WTC11 (cell line): ENCODE results near the gene FAM114A2. TPM values are rescaled to one million over a fixed set of nuclear protein-coding genes. Genes with fewer than 3 reads are reported as not detected.

Experiments used
- ATAC-seq: fragments of 200-7000 bp; cut with Tn5 transposase; 2 replicates; pipeline ENCODE4 v1.10.0; 2021; ENCODE audit warnings: mild to moderate bottlenecking, moderate library complexity
- CTCF ChIA-PET: fragments of 300-600 bp; sonication (Branson Sonifier 250); formaldehyde crosslinking; loops from one replicate; lab custom pipeline; 2021; ENCODE audit warnings: antibody characterized with exemption; lab: Charles Lee
- POLR2A ChIA-PET: fragments of 350-600 bp; sonication (Branson Sonifier 250); formaldehyde crosslinking; loops from one replicate; lab custom pipeline; 2021; ENCODE audit warnings: antibody characterized with exemption; lab: Charles Lee
- DNase-seq: peaks from one replicate; pipeline ENCODE4 v3.0.0; 2021; ENCODE audit warnings: low spot score
- H3K27ac Mint-ChIP-seq: 2 replicates; pipeline ENCODE4 v1.8.0; 2021; ENCODE audit warnings: mixed read lengths
- H3K27me3 Mint-ChIP-seq: 2 replicates; pipeline ENCODE4 v1.8.0; 2021; ENCODE audit warnings: low read depth, mild to moderate bottlenecking, moderate library complexity, mixed read lengths
- H3K36me3 Mint-ChIP-seq: 2 replicates; pipeline ENCODE4 v1.8.0; 2021; ENCODE audit warnings: mixed read lengths
- H3K4me1 Mint-ChIP-seq: 2 replicates; pipeline ENCODE4 v1.8.0; 2022; ENCODE audit warnings: mixed read lengths
- H3K4me3 Mint-ChIP-seq: 2 replicates; pipeline ENCODE4 v1.8.0; 2021; ENCODE audit warnings: mild to moderate bottlenecking, moderate library complexity, mixed read lengths
- H3K9me3 Mint-ChIP-seq: 2 replicates; pipeline ENCODE4 v1.8.0; 2021; ENCODE audit warnings: mixed read lengths
- EMX1 ChIP-seq: fragments of 250-450 bp; sonication (Bioruptor Pico); IDR thresholded peaks from 2 replicates; pipeline ENCODE4 v1.8.0; 2021; ENCODE audit warnings: mild to moderate bottlenecking
- NFATC4 ChIP-seq: fragments of 250-450 bp; sonication (Bioruptor Pico); IDR thresholded peaks from 2 replicates; pipeline ENCODE4 v1.9.0; 2021; ENCODE audit warnings: mild to moderate bottlenecking
- NR1H2 ChIP-seq: sonication (generic); formaldehyde crosslinking; IDR thresholded peaks from 2 replicates; pipeline ENCODE4 v1.9.0; 2021; ENCODE audit warnings: mild to moderate bottlenecking, moderate library complexity, missing genetic modification reagents
- OVOL2 ChIP-seq: fragments of 250-450 bp; sonication (Bioruptor Pico); IDR thresholded peaks from 2 replicates; pipeline ENCODE4 v1.9.0; 2021; ENCODE audit warnings: mild to moderate bottlenecking, borderline replicate concordance
- PRRX2 ChIP-seq: fragments of 250-450 bp; sonication (Bioruptor Pico); IDR thresholded peaks from 2 replicates; pipeline ENCODE4 v1.8.0; 2021; ENCODE audit warnings: mild to moderate bottlenecking
- SOX15 ChIP-seq: fragments of 250-450 bp; sonication (Bioruptor Pico); IDR thresholded peaks from 2 replicates; pipeline ENCODE4 v1.9.0; 2021; ENCODE audit warnings: mild to moderate bottlenecking
- SP1 ChIP-seq: sonication (generic); formaldehyde crosslinking; conservative IDR thresholded peaks from 2 replicates; pipeline ENCODE4 v1.8.1; 2022; ENCODE audit warnings: missing genetic modification reagents
- TEAD1 ChIP-seq: sonication (generic); formaldehyde crosslinking; IDR thresholded peaks from 2 replicates; pipeline ENCODE4 v1.8.0; 2022; ENCODE audit warnings: mild to moderate bottlenecking, missing genetic modification reagents
- ZBTB21 ChIP-seq: sonication (generic); formaldehyde crosslinking; IDR thresholded peaks from 2 replicates; pipeline ENCODE4 v1.8.1; 2023; ENCODE audit warnings: mild to moderate bottlenecking, missing genetic modification reagents, borderline replicate concordance
- ZNF396 ChIP-seq: fragments of 250-450 bp; sonication (Bioruptor Pico); IDR thresholded peaks from 2 replicates; pipeline ENCODE4 v1.8.0; 2021; ENCODE audit warnings: mild to moderate bottlenecking, moderate library complexity, borderline replicate concordance
- total RNA-seq: library from RNA; stranded (reverse); gene quantifications from 3 replicates; pipeline ENCODE4 v1.2.3, GENCODE V29; 2021
- TF ChIP-seq, protein P1 (sequence below): fragments of 200-600 bp; IDR thresholded peaks from 2 replicates; pipeline ENCODE4 v1.8.0; 2022; ENCODE audit warnings: antibody characterized with exemption
- TF ChIP-seq, protein P2 (sequence below): sonication (generic); formaldehyde crosslinking; IDR thresholded peaks from 2 replicates; pipeline ENCODE4 v1.8.1; 2022; ENCODE audit warnings: missing genetic modification reagents, borderline replicate concordance
- TF ChIP-seq, protein P3 (sequence below): fragments of 250-450 bp; sonication (Bioruptor Pico); IDR thresholded peaks from 2 replicates; pipeline ENCODE4 v2.1.2; 2022; ENCODE audit warnings: mild to moderate bottlenecking, moderate library complexity
- TF ChIP-seq, protein P4 (sequence below): fragments of 250-450 bp; sonication (Bioruptor Pico); IDR thresholded peaks from 2 replicates; pipeline ENCODE4 v1.9.0; 2021; ENCODE audit warnings: mild to moderate bottlenecking
- TF ChIP-seq, protein P5 (sequence below): fragments of 250-450 bp; sonication (Bioruptor Pico); IDR thresholded peaks from 2 replicates; pipeline ENCODE4 v1.9.0; 2021; ENCODE audit warnings: moderate library complexity, mild to moderate bottlenecking, inconsistent platforms, borderline replicate concordance
- TF ChIP-seq, protein P6 (sequence below): sonication (generic); formaldehyde crosslinking; IDR thresholded peaks from 2 replicates; pipeline ENCODE4 v1.8.0; 2023; ENCODE audit warnings: mild to moderate bottlenecking, missing genetic modification reagents
- TF ChIP-seq, protein P7 (sequence below): sonication (generic); formaldehyde crosslinking; IDR thresholded peaks from 2 replicates; pipeline ENCODE4 v1.8.0; 2022; ENCODE audit warnings: mild to moderate bottlenecking, missing genetic modification reagents
- TF ChIP-seq, protein P8 (sequence below): sonication (generic); formaldehyde crosslinking; IDR thresholded peaks from 2 replicates; pipeline ENCODE4 v1.8.0; 2023; ENCODE audit warnings: missing genetic modification reagents

The FAM114A2 gene
- total RNA-seq, 1 experiment from 2014 or later, result 10.1 TPM

DNA sequence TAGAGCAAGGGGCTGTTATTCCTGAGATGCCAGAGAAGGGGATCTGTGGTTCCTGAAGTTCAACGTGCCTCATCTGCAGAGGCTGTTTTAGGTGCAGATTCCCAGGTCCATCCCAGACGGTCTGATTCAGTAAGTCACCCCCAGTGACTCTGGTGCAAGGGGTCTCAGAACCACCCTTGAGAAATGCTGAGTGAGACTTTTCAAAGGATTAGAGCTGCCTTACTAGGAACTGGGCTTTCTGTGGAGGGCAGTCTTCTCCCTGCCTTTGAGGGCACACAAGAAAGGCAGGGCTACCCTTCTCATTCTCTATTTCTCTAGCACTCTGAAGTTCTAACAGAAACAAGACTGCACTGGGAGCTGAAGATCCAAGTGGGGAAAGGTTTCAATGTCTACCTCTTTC lies 66.5 kb downstream of the FAM114A2 start:
- Mint-ChIP-seq H3K9me3 (no peaks in the 10 kb centered on the region), H3K4me3 (no peak overlapping the region), H3K4me1 (no peaks in the 10 kb centered on the region), H3K27me3 (no peaks in the 10 kb centered on the region; the same call in 1 of the 2 replicates), H3K27ac (no peak overlapping the region), H3K36me3 (no peaks in the 10 kb centered on the region)
- POLR2A ChIA-PET, result no interaction called here
- CTCF ChIA-PET, result no interaction called here
- TF ChIP-seq, protein P1, sequence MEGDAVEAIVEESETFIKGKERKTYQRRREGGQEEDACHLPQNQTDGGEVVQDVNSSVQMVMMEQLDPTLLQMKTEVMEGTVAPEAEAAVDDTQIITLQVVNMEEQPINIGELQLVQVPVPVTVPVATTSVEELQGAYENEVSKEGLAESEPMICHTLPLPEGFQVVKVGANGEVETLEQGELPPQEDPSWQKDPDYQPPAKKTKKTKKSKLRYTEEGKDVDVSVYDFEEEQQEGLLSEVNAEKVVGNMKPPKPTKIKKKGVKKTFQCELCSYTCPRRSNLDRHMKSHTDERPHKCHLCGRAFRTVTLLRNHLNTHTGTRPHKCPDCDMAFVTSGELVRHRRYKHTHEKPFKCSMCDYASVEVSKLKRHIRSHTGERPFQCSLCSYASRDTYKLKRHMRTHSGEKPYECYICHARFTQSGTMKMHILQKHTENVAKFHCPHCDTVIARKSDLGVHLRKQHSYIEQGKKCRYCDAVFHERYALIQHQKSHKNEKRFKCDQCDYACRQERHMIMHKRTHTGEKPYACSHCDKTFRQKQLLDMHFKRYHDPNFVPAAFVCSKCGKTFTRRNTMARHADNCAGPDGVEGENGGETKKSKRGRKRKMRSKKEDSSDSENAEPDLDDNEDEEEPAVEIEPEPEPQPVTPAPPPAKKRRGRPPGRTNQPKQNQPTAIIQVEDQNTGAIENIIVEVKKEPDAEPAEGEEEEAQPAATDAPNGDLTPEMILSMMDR, result no peak
- ATAC-seq (no peak), DNase-seq (no peak)

DNA sequence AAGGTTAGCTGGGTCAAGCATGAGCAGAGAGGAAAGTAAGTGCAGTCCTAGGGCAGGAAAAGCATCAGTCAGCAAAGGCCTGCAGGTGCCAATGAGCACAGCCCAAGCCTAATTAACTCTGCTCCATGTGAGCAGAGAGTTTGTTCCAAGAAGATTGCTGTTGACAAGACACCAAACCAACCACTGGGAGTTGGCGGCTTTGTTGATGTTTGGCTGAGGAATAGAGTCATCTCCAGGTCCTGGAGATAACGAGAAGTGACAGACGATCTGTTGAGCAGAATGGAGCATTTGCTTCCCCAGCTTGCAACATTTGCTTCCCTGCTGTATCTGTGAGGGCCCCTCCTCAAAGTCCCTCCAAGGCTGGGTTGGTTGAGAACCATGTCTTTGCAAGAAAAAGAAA lies 68.2 kb downstream of the FAM114A2 start:
- Mint-ChIP-seq H3K27ac (no peak overlapping the region), H3K36me3 (no peaks in the 10 kb centered on the region), H3K4me1 (no peaks in the 10 kb centered on the region), H3K27me3 (no peaks in the 10 kb centered on the region), H3K9me3 (no peaks in the 10 kb centered on the region), H3K4me3 (no peak overlapping the region)
- ChIA-PET CTCF (no interaction called here), POLR2A (no interaction called here)
- no peak for DNase-seq
- ATAC-seq, result no peak
- TF ChIP-seq NR1H2 (CRISPR knock-in tag) (no peak), EMX1 (CRISPR knock-in tag) (no peak), SP1 (CRISPR knock-in tag) (no peak), ZNF396 (no peak), OVOL2 (no peak), PRRX2 (CRISPR knock-in tag) (no peak), SOX15 (CRISPR knock-in tag) (no peak), ZBTB21 (CRISPR knock-in tag) (no peak), NFATC4 (CRISPR knock-in tag) (no peak), TEAD1 (CRISPR knock-in tag) (no peak)
- TF ChIP-seq, protein P2, sequence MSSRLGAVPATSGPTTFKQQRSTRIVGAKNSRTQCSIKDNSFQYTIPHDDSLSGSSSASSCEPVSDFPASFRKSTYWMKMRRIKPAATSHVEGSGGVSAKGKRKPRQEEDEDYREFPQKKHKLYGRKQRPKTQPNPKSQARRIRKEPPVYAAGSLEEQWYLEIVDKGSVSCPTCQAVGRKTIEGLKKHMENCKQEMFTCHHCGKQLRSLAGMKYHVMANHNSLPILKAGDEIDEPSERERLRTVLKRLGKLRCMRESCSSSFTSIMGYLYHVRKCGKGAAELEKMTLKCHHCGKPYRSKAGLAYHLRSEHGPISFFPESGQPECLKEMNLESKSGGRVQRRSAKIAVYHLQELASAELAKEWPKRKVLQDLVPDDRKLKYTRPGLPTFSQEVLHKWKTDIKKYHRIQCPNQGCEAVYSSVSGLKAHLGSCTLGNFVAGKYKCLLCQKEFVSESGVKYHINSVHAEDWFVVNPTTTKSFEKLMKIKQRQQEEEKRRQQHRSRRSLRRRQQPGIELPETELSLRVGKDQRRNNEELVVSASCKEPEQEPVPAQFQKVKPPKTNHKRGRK (CRISPR knock-in tag), result no peak
- TF ChIP-seq, protein P3, sequence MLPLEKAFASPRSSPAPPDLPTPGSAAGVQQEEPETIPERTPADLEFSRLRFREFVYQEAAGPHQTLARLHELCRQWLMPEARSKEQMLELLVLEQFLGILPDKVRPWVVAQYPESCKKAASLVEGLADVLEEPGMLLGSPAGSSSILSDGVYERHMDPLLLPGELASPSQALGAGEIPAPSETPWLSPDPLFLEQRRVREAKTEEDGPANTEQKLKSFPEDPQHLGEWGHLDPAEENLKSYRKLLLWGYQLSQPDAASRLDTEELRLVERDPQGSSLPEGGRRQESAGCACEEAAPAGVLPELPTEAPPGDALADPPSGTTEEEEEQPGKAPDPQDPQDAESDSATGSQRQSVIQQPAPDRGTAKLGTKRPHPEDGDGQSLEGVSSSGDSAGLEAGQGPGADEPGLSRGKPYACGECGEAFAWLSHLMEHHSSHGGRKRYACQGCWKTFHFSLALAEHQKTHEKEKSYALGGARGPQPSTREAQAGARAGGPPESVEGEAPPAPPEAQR, result no peak
- TF ChIP-seq, protein P4, sequence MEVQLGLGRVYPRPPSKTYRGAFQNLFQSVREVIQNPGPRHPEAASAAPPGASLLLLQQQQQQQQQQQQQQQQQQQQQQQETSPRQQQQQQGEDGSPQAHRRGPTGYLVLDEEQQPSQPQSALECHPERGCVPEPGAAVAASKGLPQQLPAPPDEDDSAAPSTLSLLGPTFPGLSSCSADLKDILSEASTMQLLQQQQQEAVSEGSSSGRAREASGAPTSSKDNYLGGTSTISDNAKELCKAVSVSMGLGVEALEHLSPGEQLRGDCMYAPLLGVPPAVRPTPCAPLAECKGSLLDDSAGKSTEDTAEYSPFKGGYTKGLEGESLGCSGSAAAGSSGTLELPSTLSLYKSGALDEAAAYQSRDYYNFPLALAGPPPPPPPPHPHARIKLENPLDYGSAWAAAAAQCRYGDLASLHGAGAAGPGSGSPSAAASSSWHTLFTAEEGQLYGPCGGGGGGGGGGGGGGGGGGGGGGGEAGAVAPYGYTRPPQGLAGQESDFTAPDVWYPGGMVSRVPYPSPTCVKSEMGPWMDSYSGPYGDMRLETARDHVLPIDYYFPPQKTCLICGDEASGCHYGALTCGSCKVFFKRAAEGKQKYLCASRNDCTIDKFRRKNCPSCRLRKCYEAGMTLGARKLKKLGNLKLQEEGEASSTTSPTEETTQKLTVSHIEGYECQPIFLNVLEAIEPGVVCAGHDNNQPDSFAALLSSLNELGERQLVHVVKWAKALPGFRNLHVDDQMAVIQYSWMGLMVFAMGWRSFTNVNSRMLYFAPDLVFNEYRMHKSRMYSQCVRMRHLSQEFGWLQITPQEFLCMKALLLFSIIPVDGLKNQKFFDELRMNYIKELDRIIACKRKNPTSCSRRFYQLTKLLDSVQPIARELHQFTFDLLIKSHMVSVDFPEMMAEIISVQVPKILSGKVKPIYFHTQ (CRISPR knock-in tag), result no peak
- TF ChIP-seq, protein P5, sequence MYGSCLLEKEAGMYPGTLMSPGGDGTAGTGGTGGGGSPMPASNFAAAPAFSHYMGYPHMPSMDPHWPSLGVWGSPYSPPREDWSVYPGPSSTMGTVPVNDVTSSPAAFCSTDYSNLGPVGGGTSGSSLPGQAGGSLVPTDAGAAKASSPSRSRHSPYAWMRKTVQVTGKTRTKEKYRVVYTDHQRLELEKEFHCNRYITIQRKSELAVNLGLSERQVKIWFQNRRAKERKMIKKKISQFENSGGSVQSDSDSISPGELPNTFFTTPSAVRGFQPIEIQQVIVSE (CRISPR knock-in tag), result no peak
- TF ChIP-seq, protein P6, sequence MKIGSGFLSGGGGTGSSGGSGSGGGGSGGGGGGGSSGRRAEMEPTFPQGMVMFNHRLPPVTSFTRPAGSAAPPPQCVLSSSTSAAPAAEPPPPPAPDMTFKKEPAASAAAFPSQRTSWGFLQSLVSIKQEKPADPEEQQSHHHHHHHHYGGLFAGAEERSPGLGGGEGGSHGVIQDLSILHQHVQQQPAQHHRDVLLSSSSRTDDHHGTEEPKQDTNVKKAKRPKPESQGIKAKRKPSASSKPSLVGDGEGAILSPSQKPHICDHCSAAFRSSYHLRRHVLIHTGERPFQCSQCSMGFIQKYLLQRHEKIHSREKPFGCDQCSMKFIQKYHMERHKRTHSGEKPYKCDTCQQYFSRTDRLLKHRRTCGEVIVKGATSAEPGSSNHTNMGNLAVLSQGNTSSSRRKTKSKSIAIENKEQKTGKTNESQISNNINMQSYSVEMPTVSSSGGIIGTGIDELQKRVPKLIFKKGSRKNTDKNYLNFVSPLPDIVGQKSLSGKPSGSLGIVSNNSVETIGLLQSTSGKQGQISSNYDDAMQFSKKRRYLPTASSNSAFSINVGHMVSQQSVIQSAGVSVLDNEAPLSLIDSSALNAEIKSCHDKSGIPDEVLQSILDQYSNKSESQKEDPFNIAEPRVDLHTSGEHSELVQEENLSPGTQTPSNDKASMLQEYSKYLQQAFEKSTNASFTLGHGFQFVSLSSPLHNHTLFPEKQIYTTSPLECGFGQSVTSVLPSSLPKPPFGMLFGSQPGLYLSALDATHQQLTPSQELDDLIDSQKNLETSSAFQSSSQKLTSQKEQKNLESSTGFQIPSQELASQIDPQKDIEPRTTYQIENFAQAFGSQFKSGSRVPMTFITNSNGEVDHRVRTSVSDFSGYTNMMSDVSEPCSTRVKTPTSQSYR (CRISPR knock-in tag), result no peak
- TF ChIP-seq, protein P7, sequence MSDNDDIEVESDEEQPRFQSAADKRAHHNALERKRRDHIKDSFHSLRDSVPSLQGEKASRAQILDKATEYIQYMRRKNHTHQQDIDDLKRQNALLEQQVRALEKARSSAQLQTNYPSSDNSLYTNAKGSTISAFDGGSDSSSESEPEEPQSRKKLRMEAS (CRISPR knock-in tag), result no peak
- TF ChIP-seq, protein P8, sequence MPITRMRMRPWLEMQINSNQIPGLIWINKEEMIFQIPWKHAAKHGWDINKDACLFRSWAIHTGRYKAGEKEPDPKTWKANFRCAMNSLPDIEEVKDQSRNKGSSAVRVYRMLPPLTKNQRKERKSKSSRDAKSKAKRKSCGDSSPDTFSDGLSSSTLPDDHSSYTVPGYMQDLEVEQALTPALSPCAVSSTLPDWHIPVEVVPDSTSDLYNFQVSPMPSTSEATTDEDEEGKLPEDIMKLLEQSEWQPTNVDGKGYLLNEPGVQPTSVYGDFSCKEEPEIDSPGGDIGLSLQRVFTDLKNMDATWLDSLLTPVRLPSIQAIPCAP, result no peak
